IMR-90 (cell line): ENCODE measurements around the gene EPO. TPM values are rescaled to one million over a fixed set of nuclear protein-coding genes. Genes with fewer than 3 reads are reported as not detected.
A peak's percentile ranks its signal among the peaks of the same experiment; 100 is the strongest.

Experiments
- ATAC-seq: fragments of 200-7000 bp; cut with Tn5 transposase; 2 replicates; pipeline ENCODE4 v1.9.1; 2020; ENCODE audit warnings: low read depth, mild to moderate bottlenecking, moderate library complexity
- BruUV-seq: library from RNA; stranded (reverse); fragments of 400-500 nt; replicated peaks from 2 replicates; lab custom pipeline; 2021; lab: Mats Ljungman, UMichigan
- CTCF ChIA-PET: fragments of 300-600 bp; formaldehyde crosslinking; extraction: SDS; loops from one replicate; lab custom pipeline; 2021; ENCODE audit warnings: antibody characterized with exemption; lab: Yijun Ruan, JAX
- POLR2A ChIA-PET: fragments of 300-600 bp; sonication (Branson Sonifier 250); formaldehyde crosslinking; loops from one replicate; lab custom pipeline; 2022; ENCODE audit warnings: antibody characterized with exemption; ENCODE audit not compliant: unreplicated experiment; lab: Charles Lee
- DNase-seq: peaks from one replicate; pipeline ENCODE4 v3.0.0; 2013
- H2AFZ ChIP-seq: replicated peaks from 2 replicates; pipeline ENCODE3; 2013; ENCODE audit warnings: low read length, mild to moderate bottlenecking; ENCODE audit not compliant: poor library complexity
- H2AK5ac ChIP-seq: 2 replicates; pipeline ENCODE4 v1.6.1; 2013; ENCODE audit warnings: low read depth, low read length, inconsistent platforms
- H2AK9ac ChIP-seq: replicated peaks from 2 replicates; pipeline ENCODE3; 2013; ENCODE audit warnings: mild to moderate bottlenecking, low read depth, low read length, moderate library complexity; ENCODE audit not compliant: poor library complexity
- H2BK120ac ChIP-seq: 2 replicates; pipeline ENCODE4 v1.6.1; 2013; ENCODE audit warnings: low read depth, low read length, inconsistent platforms
- H2BK15ac ChIP-seq: 3 replicates; pipeline ENCODE4 v1.6.1; 2013; ENCODE audit warnings: low read depth, low read length, inconsistent platforms
- H2BK20ac ChIP-seq: 2 replicates; pipeline ENCODE4 v1.6.1; 2013; ENCODE audit warnings: low read depth, mild to moderate bottlenecking, inconsistent platforms, low read length, moderate library complexity
- H2BK5ac ChIP-seq: 2 replicates; pipeline ENCODE4 v1.6.1; 2013; ENCODE audit warnings: mild to moderate bottlenecking, low read depth, low read length, inconsistent platforms; ENCODE audit not compliant: poor library complexity, severe bottlenecking
- H3K14ac ChIP-seq: replicated peaks from 2 replicates; pipeline ENCODE4 v1.6.1; 2013; ENCODE audit warnings: low read depth, low read length, inconsistent platforms
- H3K18ac ChIP-seq: 2 replicates; pipeline ENCODE4 v1.6.1; 2013; ENCODE audit warnings: low read depth, low read length, control low read depth
- H3K23ac ChIP-seq: 2 replicates; pipeline ENCODE4 v1.6.1; 2013; ENCODE audit warnings: low read depth, low read length, inconsistent platforms
- H3K27ac ChIP-seq: 2 replicates; pipeline ENCODE4 v1.5.1; 2013; ENCODE audit warnings: mild to moderate bottlenecking, control low read depth, low read length; ENCODE audit not compliant: insufficient read depth
- H3K27me3 ChIP-seq: 2 replicates; pipeline ENCODE4 v1.6.1; 2013; ENCODE audit warnings: low read length; ENCODE audit not compliant: control insufficient read depth, insufficient read depth
- H3K36me3 ChIP-seq: 2 replicates; pipeline ENCODE4 v1.6.1; 2013; ENCODE audit warnings: low read length, mixed read lengths; ENCODE audit not compliant: control insufficient read depth, insufficient read depth
- H3K4ac ChIP-seq: 2 replicates; pipeline ENCODE4 v1.6.1; 2013; ENCODE audit warnings: low read depth, low read length, inconsistent platforms
- H3K4me1 ChIP-seq: 2 replicates; pipeline ENCODE4 v1.6.1; 2013; ENCODE audit warnings: low read length, mixed read lengths; ENCODE audit not compliant: control insufficient read depth, insufficient read depth
- H3K4me2 ChIP-seq: 2 replicates; pipeline ENCODE4 v1.6.1; 2013; ENCODE audit warnings: low read depth, mild to moderate bottlenecking, control low read depth, low read length, moderate library complexity
- H3K4me3 ChIP-seq: 2 replicates; pipeline ENCODE4 v1.5.1; 2013; ENCODE audit warnings: low read depth, mild to moderate bottlenecking, control low read depth, low read length, moderate library complexity; ENCODE audit not compliant: insufficient read depth
- H3K56ac ChIP-seq: 2 replicates; pipeline ENCODE4 v1.6.1; 2013; ENCODE audit warnings: low read length, inconsistent platforms; ENCODE audit not compliant: insufficient read depth; ENCODE audit errors: extremely low read depth
- H3K79me1 ChIP-seq, 2 experiments: 2 replicates each; pipeline ENCODE4 v1.6.1; 2013; ENCODE audit warnings: low read length in 2 of 2, inconsistent platforms in 1 of 2, low read depth in 1 of 2
- H3K9ac ChIP-seq: 2 replicates; pipeline ENCODE4 v1.6.1; 2013; ENCODE audit warnings: low read depth, low read length, control low read depth
- H3K9me1 ChIP-seq: 2 replicates; pipeline ENCODE4 v1.6.1; 2013; ENCODE audit warnings: low read length, inconsistent platforms; ENCODE audit not compliant: insufficient read depth
- H3K9me3 ChIP-seq: 2 replicates; pipeline ENCODE4 v1.6.1; 2013; ENCODE audit warnings: low read length; ENCODE audit not compliant: control insufficient read depth, insufficient read depth
- H4K20me1 ChIP-seq: 2 replicates; pipeline ENCODE4 v1.6.1; 2013; ENCODE audit warnings: low read length, inconsistent platforms; ENCODE audit not compliant: insufficient read depth
- H4K5ac ChIP-seq: 2 replicates; pipeline ENCODE4 v1.6.1; 2013; ENCODE audit warnings: mild to moderate bottlenecking, low read depth, low read length, control low read depth
- H4K8ac ChIP-seq, 2 experiments: 2 replicates each; pipeline ENCODE4 v1.6.1; 2013; ENCODE audit warnings: low read depth in 2 of 2, low read length in 2 of 2, control low read depth in 1 of 2, inconsistent platforms in 1 of 2
- H4K91ac ChIP-seq: 2 replicates; pipeline ENCODE4 v1.6.1; 2013; ENCODE audit warnings: low read depth, low read length, inconsistent platforms; ENCODE audit not compliant: insufficient read depth
- CEBPB ChIP-seq: IDR thresholded peaks from 2 replicates; pipeline ENCODE4 v1.6.1; 2012; ENCODE audit warnings: low read depth, low read length, improper control_type of control experiment
- CHD1 ChIP-seq: IDR thresholded peaks from 2 replicates; pipeline ENCODE4 v1.6.1; 2012; ENCODE audit warnings: low read depth, low read length, improper control_type of control experiment
- FOS ChIP-seq: fragments of 150-350 bp; IDR thresholded peaks from 2 replicates; pipeline ENCODE4 v1.6.1; 2016; ENCODE audit warnings: low read depth, low read length
- MAFK ChIP-seq: IDR thresholded peaks from 2 replicates; pipeline ENCODE4 v1.6.1; 2012; ENCODE audit warnings: low read depth, low read length, improper control_type of control experiment
- MAZ ChIP-seq: IDR thresholded peaks from 2 replicates; pipeline ENCODE4 v1.6.1; 2012; ENCODE audit warnings: low read depth, mild to moderate bottlenecking, low read length, improper control_type of control experiment, moderate library complexity, borderline replicate concordance
- MXI1 ChIP-seq: IDR thresholded peaks from 2 replicates; pipeline ENCODE4 v1.6.1; 2012; ENCODE audit warnings: low read depth, mild to moderate bottlenecking, low read length, moderate library complexity, borderline replicate concordance
- NFE2L2 ChIP-seq: fragments of 150-350 bp; IDR thresholded peaks from 2 replicates; pipeline ENCODE4 v1.6.1; 2016; ENCODE audit warnings: low read depth, mild to moderate bottlenecking, low read length
- POLR2A ChIP-seq: IDR thresholded peaks from 2 replicates; pipeline ENCODE4 v1.6.1; 2012; ENCODE audit warnings: mild to moderate bottlenecking, low read depth, low read length
- RAD21 ChIP-seq: IDR thresholded peaks from 2 replicates; pipeline ENCODE4 v1.6.1; 2012; ENCODE audit warnings: low read length, improper control_type of control experiment
- RCOR1 ChIP-seq: IDR thresholded peaks from 2 replicates; pipeline ENCODE4 v1.6.1; 2012; ENCODE audit warnings: mild to moderate bottlenecking, low read length, improper control_type of control experiment; ENCODE audit not compliant: insufficient replicate concordance
- WGBS, 2 experiments: methylation state at CpG; one replicate each; pipeline versions ENCODE4 v1.1.5 to v1.1.7; 2013; ENCODE audit warnings: missing lambda C conversion rate in 2 of 2; ENCODE audit not compliant: insufficient read length in 1 of 2; ENCODE audit errors: extremely low coverage in 2 of 2; 5-methylcytosine and 5-hydroxymethylcytosine counted together
- dilution Hi-C: fragments of 300-500 bp; cut with HindIII; formaldehyde crosslinking; loops from one replicate; pipeline ENCODE4 v1.14.3; 2018; ENCODE audit warnings: low sequenced_read_pairs; ENCODE audit not compliant: unreplicated experiment
- in situ Hi-C: fragments of 300-500 bp; cut with MboI; formaldehyde crosslinking; loops from 3 replicates; pipeline ENCODE4 v1.14.3; 2019; ENCODE audit warnings: low sequenced_read_pairs, inconsistent platforms, mixed read lengths
- intact Hi-C: fragments of 100-400 bp; cut with micrococcal nuclease; formaldehyde crosslinking; loops from 2 replicates; pipeline ENCODE4 v1.10.0; 2022
- polyA plus RNA-seq, 3 experiments: library from polyadenylated mRNA; depleted of rRNA; stranded (reverse); fragments of >200 nt; gene quantifications; 2 replicates each; pipeline ENCODE4 v1.2.3, GENCODE V29; 2012; ENCODE audit warnings: low replicate concordance in 1 of 3
- total RNA-seq: library from RNA; depleted of rRNA; stranded (reverse); fragments of >200 nt; gene quantifications from 2 replicates; pipeline ENCODE4 v1.2.3, GENCODE V29; 2012
- TF ChIP-seq, protein P1 (sequence below): conservative IDR thresholded peaks from 2 replicates; pipeline ENCODE4 v1.5.1; 2012; ENCODE audit warnings: mild to moderate bottlenecking, low read depth, low read length, improper control_type of control experiment
- TF ChIP-seq, protein P2 (sequence below): fragments of 150-350 bp; IDR thresholded peaks from 2 replicates; pipeline ENCODE4 v1.6.1; 2016; ENCODE audit warnings: low read depth, mild to moderate bottlenecking, low read length, moderate library complexity, borderline replicate concordance

The EPO gene
- total and polyA plus RNA-seq, 2 of the 4 experiments (the other 2 are of a cell fraction): not detected

DNA sequence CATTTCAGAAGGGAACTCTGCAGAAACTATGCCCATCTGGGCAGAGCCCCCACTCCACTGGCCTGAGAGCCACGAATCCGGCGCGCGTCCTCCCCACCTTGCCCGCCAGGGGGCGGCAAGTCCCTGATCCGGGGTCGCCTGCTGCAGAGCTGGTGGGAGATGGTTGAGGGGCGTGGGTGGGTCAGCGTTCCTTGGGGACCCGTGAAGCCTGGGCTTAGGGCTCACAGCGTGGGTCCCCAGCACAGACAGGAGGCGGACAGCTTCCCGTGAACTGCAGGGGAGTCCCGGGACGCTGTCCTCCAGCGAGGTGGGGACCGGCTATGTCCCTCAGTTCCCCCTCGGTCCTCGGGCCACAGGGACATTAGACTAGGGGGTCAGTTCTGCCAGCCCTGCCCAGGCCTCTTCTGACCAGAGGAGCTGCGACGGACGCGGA lies 14.9 kb upstream of the EPO start (continued):
- TF ChIP-seq MXI1: peak; percentile 64; the same call in 1 of the 2 replicates

DNA sequence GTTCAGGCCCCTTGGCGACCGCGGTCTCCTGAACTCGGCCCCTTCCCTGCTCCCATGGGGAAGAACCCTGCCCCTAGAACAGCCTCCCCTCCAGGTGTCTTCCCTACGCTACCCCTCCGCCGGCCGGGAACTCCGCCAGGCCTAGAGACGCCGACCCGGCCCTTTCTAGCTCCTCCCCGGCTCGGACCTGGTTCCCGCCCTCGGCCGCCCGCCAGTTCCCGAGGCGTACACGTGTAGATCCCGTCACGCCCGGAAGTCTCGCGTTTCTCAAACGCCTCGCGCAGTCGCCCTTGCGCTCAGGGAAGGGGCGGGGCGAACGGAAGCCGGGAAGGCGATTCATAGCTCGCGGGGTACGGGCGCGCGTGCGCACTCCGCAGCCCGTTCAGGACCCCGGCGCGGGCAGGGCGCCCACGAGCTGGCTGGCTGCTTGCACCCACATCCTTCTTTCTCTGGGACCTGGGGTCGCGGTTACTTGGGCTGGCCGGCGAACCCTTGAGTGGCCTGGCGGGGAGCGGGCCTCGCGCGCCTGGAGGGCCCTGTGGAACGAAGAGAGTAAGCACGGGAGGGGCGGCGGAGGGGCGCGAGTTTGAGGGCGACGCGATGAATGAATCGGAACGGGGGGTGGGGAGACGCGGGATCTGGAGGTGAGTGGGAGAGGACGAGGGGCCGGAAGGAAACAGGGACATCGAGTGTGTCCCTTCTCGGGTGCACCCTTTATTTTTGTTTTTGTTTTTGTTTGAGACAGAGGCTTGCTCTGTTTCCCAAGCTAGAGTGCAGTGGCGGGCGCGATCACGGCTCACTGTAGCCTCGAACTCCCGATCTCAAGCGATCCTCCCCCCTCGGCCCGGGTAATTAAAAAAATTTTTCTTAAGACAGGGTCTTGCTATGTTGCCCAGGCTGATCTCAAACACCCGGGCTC lies 14.3 kb upstream of the EPO start, which contains the start of gene POP7:
POP7 (plus strand) TSS at position 369 of the 919 bp plus-strand sequence. CDS start 710 bp downstream, outside the sequence.
- Histone ChIP-seq H2BK20ac (no peak within 1 kb of the TSS), H4K5ac (peak within 1 kb of the TSS; percentile 40), H3K23ac (peak within 1 kb of the TSS; percentile 55; the same call in 1 of the 2 replicates), H2AK9ac (peak within 1 kb of the TSS; percentile 89), H3K9ac (peak within 1 kb of the TSS; percentile 89), H3K56ac (peak within 1 kb of the TSS; percentile 36), H3K9me1 (no peaks in the 10 kb centered on the region), H3K4me1 (peaks cover 4% of the 10 kb centered on the region; the same call in 1 of the 2 replicates), H3K79me1 (peaks cover 13 to 23% of the 10 kb centered on the region in 2 experiments), H3K27me3 (no peaks in the 10 kb centered on the region), H4K91ac (peak within 1 kb of the TSS; percentile 82), H2BK5ac (peak within 1 kb of the TSS; percentile 78), H2BK15ac (no peak within 1 kb of the TSS), H3K4ac (peak within 1 kb of the TSS; percentile 82), H3K18ac (no peak within 1 kb of the TSS; the same call in 1 of the 2 replicates), H3K4me2 (peak within 1 kb of the TSS; percentile 95), H2AK5ac (peak within 1 kb of the TSS; percentile 68), H3K36me3 (no peaks in the 10 kb centered on the region), H3K27ac (peak within 1 kb of the TSS; percentile 83), H3K4me3 (peak within 1 kb of the TSS; percentile 85), H3K9me3 (no peaks in the 10 kb centered on the region), H2AFZ (peak within 1 kb of the TSS; percentile 100), H3K14ac (peak within 1 kb of the TSS; percentile 50), H4K8ac (peak within 1 kb of the TSS; percentile 77 to 87), H2BK120ac (no peak within 1 kb of the TSS), H4K20me1 (no peaks in the 10 kb centered on the region; the same call in 1 of the 2 replicates)
- ChIA-PET CTCF (interaction anchor here (0.7 to 2.4 kb wide), 17 partner anchors 10 to 189 kb away, joined by 3 to 27 read pairs (median 4); partner anchors contain the start of genes EPHB4 and SLC12A9), POLR2A (interaction anchor here (1.1 to 1.3 kb wide), 2 partner anchors 169 to 184 kb away, joined by 3 to 5 read pairs; partner anchors contain the start of genes SRRT and UFSP1)
- ATAC-seq (peak; percentile 95), DNase-seq (peak; percentile 97)
- in situ Hi-C loops (loop anchor here (5.0 to 25.0 kb wide), 3 partner anchors 119 to 356 kb away; partner anchors contain the start of gene EPHB4), intact Hi-C loops (loop anchor here (1.0 to 2.0 kb wide), 4 partner anchors 19 to 146 kb away; partner anchors contain the start of genes EPHB4 and SLC12A9), dilution Hi-C loops (no loop called here)
- WGBS, 2 experiments: 1% methylated on average over 35 of the region's 86 CpGs; no CpG with 5 or more reads in 1 of the 2 experiments
- BruUV-seq: no TSS peak
- TF ChIP-seq, protein P1, sequence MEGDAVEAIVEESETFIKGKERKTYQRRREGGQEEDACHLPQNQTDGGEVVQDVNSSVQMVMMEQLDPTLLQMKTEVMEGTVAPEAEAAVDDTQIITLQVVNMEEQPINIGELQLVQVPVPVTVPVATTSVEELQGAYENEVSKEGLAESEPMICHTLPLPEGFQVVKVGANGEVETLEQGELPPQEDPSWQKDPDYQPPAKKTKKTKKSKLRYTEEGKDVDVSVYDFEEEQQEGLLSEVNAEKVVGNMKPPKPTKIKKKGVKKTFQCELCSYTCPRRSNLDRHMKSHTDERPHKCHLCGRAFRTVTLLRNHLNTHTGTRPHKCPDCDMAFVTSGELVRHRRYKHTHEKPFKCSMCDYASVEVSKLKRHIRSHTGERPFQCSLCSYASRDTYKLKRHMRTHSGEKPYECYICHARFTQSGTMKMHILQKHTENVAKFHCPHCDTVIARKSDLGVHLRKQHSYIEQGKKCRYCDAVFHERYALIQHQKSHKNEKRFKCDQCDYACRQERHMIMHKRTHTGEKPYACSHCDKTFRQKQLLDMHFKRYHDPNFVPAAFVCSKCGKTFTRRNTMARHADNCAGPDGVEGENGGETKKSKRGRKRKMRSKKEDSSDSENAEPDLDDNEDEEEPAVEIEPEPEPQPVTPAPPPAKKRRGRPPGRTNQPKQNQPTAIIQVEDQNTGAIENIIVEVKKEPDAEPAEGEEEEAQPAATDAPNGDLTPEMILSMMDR: no peak
- TF ChIP-seq MAFK: no peak
- TF ChIP-seq CHD1: no peak
- TF ChIP-seq CEBPB: no peak
- peak; percentile 71; the same call in 1 of the 2 replicates for TF ChIP-seq MAZ
- TF ChIP-seq FOS: no peak; the same call in 1 of the 2 replicates
- peak; percentile 60; the same call in 1 of the 2 replicates for TF ChIP-seq POLR2A
- TF ChIP-seq NFE2L2: no peak
- TF ChIP-seq, protein P2, sequence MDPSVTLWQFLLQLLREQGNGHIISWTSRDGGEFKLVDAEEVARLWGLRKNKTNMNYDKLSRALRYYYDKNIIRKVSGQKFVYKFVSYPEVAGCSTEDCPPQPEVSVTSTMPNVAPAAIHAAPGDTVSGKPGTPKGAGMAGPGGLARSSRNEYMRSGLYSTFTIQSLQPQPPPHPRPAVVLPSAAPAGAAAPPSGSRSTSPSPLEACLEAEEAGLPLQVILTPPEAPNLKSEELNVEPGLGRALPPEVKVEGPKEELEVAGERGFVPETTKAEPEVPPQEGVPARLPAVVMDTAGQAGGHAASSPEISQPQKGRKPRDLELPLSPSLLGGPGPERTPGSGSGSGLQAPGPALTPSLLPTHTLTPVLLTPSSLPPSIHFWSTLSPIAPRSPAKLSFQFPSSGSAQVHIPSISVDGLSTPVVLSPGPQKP: no peak
- no peak for TF ChIP-seq RAD21
- no peak for TF ChIP-seq RCOR1
